ENCODE data around the gene TNRC6C. TPM values are rescaled to one million over a fixed set of nuclear protein-coding genes. Genes with fewer than 3 reads are reported as not detected.
A peak's percentile ranks its signal among the peaks of the same experiment; 100 is the strongest.

Gene TNRC6C
- total and polyA plus RNA-seq, 2 donors = 11.8 to 12.0 TPM

DNA sequence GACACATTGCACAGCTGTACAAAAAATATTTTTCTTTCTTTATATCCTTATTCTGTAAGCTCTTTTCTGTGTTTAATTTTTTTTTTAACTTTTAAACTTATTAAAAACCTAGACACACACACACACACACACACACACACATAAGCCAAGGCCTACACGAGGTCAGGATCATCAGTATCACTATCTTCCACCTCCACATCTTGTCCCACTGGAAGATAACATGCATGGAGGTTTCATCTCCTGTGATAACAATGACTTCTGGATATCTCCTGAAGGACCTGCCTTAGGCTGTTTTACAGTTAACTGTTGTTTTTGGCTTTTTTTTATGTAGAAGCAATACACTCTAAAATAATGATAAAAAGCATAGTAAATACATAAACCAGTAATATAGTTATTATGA is 71.2 kb downstream of the TNRC6C start:
- Histone ChIP-seq H3K27ac (ENCODE audit: low read depth in 1 of 2, low read length in 1 of 2) (no peak overlapping the region), H3K27me3 (ENCODE audit: control insufficient read depth in 2 of 2, insufficient read depth in 1 of 2, low read length in 1 of 2) (no peaks in the 10 kb centered on the region), H3K36me3 (ENCODE audit: control insufficient read depth in 2 of 2, insufficient read depth in 2 of 2, low read length in 1 of 2) (peaks cover 31 to 83% of the 10 kb centered on the region in 2 donors), H3K4me1 (ENCODE audit: control insufficient read depth in 2 of 2, insufficient read depth in 2 of 2, low read length in 2 of 2) (peaks cover 0 to 3% of the 10 kb centered on the region in 2 donors), H3K4me3 (ENCODE audit: low read length in 2 of 2) (no peak overlapping the region), H3K9me3 (ENCODE audit: control insufficient read depth in 2 of 2, insufficient read depth in 1 of 2, low read length in 1 of 2) (no peaks in the 10 kb centered on the region)
- no peak for DNase-seq (ENCODE audit: low read depth in 6 of 9, low spot score in 9 of 9)
- WGBS = 95% methylated on average over 1 of the region's 1 CpG

DNA sequence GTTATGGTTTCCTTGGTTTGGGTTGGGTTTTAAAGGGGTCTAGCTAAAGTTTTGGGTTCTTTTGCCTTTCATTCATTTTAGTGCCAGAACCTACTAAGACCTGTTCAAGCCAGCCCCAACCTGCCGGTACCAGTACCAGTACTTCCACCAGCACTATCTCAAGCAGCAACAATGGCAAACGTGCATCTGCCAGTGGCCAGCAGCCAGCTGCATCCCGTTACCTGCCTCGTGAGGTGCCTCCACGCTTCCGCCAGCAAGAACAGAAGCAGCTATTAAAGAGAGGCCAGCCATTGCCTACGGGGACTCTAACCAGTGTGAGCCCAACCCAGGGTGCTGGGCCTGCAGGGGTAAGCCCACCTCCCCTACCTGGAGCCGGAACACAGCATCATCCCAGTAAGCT is 72.9 kb downstream of the TNRC6C start:
- H3K9me3 ChIP-seq (ENCODE audit: control insufficient read depth in 2 of 2, insufficient read depth in 1 of 2, low read length in 1 of 2) = no peaks in the 10 kb centered on the region
- no peak overlapping the region for H3K4me3 ChIP-seq (ENCODE audit: low read length in 2 of 2)
- H3K36me3 ChIP-seq (ENCODE audit: control insufficient read depth in 2 of 2, insufficient read depth in 2 of 2, low read length in 1 of 2) = peaks cover 38 to 89% of the 10 kb centered on the region in 2 donors

DNA sequence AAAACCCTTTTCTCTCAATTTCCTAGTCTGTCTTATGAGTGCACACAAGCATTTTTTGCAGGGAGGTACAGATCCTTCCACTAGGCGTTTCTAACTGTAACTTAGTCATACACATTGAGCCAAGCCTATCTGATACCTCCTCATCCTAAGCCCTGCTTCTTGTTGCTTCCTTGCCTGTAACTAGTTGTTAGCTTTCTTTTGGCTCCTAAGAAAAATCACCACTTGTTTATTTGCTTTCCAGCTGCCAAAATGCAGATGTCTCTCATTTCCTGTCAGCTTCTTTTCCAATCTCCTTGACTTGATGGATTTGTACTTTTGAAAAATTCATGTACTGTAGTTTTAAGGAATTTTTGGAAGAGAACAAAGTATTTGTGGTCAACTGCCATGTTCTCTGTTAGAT is 73.7 kb downstream of the TNRC6C start:
- Histone ChIP-seq H3K27ac (ENCODE audit: low read depth in 1 of 2, low read length in 1 of 2) (no peak overlapping the region), H3K4me1 (ENCODE audit: control insufficient read depth in 2 of 2, insufficient read depth in 2 of 2, low read length in 2 of 2) (peaks cover 0 to 3% of the 10 kb centered on the region in 2 donors), H3K9me3 (ENCODE audit: control insufficient read depth in 2 of 2, insufficient read depth in 1 of 2, low read length in 1 of 2) (no peaks in the 10 kb centered on the region), H3K27me3 (ENCODE audit: control insufficient read depth in 2 of 2, insufficient read depth in 1 of 2, low read length in 1 of 2) (no peaks in the 10 kb centered on the region), H3K4me3 (ENCODE audit: low read length in 2 of 2) (no peak overlapping the region), H3K36me3 (ENCODE audit: control insufficient read depth in 2 of 2, insufficient read depth in 2 of 2, low read length in 1 of 2) (peaks cover 41 to 88% of the 10 kb centered on the region in 2 donors)
- no peak for DNase-seq (ENCODE audit: low read depth in 6 of 9, low spot score in 9 of 9)
- 94% methylated on average over 1 of the region's 1 CpG for WGBS

More for the DNA sequence above, 72.9 kb downstream of the TNRC6C start:
- no peak overlapping the region for H3K27ac ChIP-seq (ENCODE audit: low read depth in 1 of 2, low read length in 1 of 2)
- DNase-seq (ENCODE audit: low read depth in 6 of 9, low spot score in 9 of 9) = no peak
- WGBS = 95% methylated on average over 8 of the region's 8 CpGs
- H3K27me3 ChIP-seq (ENCODE audit: control insufficient read depth in 2 of 2, insufficient read depth in 1 of 2, low read length in 1 of 2) = no peaks in the 10 kb centered on the region
- peaks cover 0 to 3% of the 10 kb centered on the region in 2 donors for H3K4me1 ChIP-seq (ENCODE audit: control insufficient read depth in 2 of 2, insufficient read depth in 2 of 2, low read length in 2 of 2)

DNA sequence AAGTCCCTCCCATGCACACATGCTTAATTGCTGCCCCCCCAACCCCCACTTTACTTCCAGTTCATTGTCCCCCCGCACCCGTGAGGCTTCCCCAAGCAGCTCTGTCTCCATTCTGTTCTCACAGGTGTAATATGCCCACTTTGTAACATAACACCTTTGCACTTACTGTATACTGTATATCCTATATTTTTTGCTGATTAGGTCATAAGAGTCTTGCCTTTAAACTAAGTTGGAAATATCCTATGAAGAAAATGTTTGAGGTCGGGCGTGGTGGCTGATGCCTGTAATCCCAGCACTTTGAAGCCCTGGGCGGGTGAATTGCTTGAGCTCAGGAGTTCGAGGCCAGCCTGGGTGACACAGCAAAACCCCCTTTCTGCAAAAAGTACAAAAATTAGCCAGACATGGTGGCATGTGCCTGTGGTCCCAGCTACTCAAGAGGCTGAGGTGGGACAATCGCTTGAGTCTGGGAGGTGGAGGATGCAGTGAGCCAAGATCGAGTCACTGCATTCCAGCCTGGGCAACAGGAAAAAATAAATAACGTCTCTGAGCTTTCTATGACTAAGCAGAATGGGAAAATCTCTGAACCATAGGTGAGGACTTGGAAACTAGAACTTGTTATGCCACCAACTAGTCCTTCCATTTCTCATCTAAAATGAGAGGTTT is 76.1 kb downstream of the TNRC6C start:
- Histone ChIP-seq H3K27ac (ENCODE audit: low read depth in 1 of 2, low read length in 1 of 2) (no peak overlapping the region), H3K36me3 (ENCODE audit: control insufficient read depth in 2 of 2, insufficient read depth in 2 of 2, low read length in 1 of 2) (peaks cover 40 to 88% of the 10 kb centered on the region in 2 donors), H3K4me1 (ENCODE audit: control insufficient read depth in 2 of 2, insufficient read depth in 2 of 2, low read length in 2 of 2) (peaks cover 0 to 2% of the 10 kb centered on the region in 2 donors), H3K9me3 (ENCODE audit: control insufficient read depth in 2 of 2, insufficient read depth in 1 of 2, low read length in 1 of 2) (no peaks in the 10 kb centered on the region), H3K4me3 (ENCODE audit: low read length in 2 of 2) (no peak overlapping the region), H3K27me3 (ENCODE audit: control insufficient read depth in 2 of 2, insufficient read depth in 1 of 2, low read length in 1 of 2) (no peaks in the 10 kb centered on the region)
- DNase-seq (ENCODE audit: low read depth in 6 of 9, low spot score in 9 of 9) = no peak
- 97% methylated on average over 9 of the region's 9 CpGs for WGBS

DNA sequence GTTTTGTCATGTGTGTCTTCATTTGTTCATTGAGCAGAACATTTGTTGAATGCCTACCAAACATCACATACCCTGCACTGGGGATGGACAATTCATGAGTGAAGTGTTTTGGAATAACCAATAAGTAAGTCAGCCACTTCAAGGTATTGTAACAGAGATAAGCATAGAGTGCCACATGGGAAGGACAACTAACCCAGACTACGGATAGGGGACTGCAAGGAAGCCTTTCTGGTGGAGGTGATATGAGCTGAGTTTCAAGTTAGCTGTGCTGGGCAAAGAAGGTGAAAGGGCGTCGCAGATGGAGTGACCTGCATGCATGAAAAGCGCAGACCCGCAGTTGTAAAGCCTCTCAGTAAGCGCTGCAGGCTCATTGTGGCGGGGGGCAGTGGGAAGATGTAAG is 78.8 kb downstream of the TNRC6C start:
- no peak overlapping the region for H3K27ac ChIP-seq (ENCODE audit: low read depth in 1 of 2, low read length in 1 of 2)
- H3K27me3 ChIP-seq (ENCODE audit: control insufficient read depth in 2 of 2, insufficient read depth in 1 of 2, low read length in 1 of 2) = no peaks in the 10 kb centered on the region
- no peak overlapping the region for H3K4me3 ChIP-seq (ENCODE audit: low read length in 2 of 2)
- no peak for DNase-seq (ENCODE audit: low read depth in 6 of 9, low spot score in 9 of 9)
- 99% methylated on average over 7 of the region's 7 CpGs for WGBS
- H3K36me3 ChIP-seq (ENCODE audit: control insufficient read depth in 2 of 2, insufficient read depth in 2 of 2, low read length in 1 of 2) = peaks cover 35 to 89% of the 10 kb centered on the region in 2 donors
- H3K4me1 ChIP-seq (ENCODE audit: control insufficient read depth in 2 of 2, insufficient read depth in 2 of 2, low read length in 2 of 2) = peaks cover 0 to 4% of the 10 kb centered on the region in 2 donors
- H3K9me3 ChIP-seq (ENCODE audit: control insufficient read depth in 2 of 2, insufficient read depth in 1 of 2, low read length in 1 of 2) = no peaks in the 10 kb centered on the region

DNA sequence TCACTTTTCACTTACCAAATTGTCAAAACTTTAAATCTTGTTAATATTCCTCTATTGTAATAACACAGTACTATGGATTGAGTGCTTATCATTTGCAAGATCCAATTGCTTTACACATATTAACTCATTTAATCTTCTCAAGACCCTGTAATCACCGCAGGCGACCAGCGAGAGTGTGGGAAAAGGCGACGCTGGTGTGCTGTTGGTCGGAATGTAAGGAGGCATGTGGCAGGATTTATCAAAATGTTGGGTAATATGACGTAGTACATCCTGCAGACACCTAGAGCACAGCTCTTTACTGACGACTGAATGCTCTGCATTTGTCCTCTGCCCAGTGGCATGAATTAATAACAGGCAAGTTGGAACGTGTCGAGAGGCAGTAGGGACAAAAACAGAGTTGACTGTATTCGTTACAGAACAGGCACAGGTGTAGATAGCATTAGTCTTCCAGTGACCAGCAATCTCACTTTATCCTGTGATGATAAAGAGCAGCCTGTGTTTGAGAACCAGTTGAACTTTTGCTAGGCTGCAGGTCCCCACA is 80.3 kb downstream of the TNRC6C start:
- Histone ChIP-seq H3K36me3 (ENCODE audit: control insufficient read depth in 2 of 2, insufficient read depth in 2 of 2, low read length in 1 of 2) (peaks cover 38 to 88% of the 10 kb centered on the region in 2 donors), H3K4me3 (ENCODE audit: low read length in 2 of 2) (no peak overlapping the region), H3K27ac (ENCODE audit: low read depth in 1 of 2, low read length in 1 of 2) (no peak overlapping the region), H3K27me3 (ENCODE audit: control insufficient read depth in 2 of 2, insufficient read depth in 1 of 2, low read length in 1 of 2) (no peaks in the 10 kb centered on the region), H3K4me1 (ENCODE audit: control insufficient read depth in 2 of 2, insufficient read depth in 2 of 2, low read length in 2 of 2) (peaks cover 0 to 4% of the 10 kb centered on the region in 2 donors), H3K9me3 (ENCODE audit: control insufficient read depth in 2 of 2, insufficient read depth in 1 of 2, low read length in 1 of 2) (no peaks in the 10 kb centered on the region)
- 97% methylated on average over 11 of the region's 11 CpGs for WGBS
- no peak for DNase-seq (ENCODE audit: low read depth in 6 of 9, low spot score in 9 of 9)

DNA sequence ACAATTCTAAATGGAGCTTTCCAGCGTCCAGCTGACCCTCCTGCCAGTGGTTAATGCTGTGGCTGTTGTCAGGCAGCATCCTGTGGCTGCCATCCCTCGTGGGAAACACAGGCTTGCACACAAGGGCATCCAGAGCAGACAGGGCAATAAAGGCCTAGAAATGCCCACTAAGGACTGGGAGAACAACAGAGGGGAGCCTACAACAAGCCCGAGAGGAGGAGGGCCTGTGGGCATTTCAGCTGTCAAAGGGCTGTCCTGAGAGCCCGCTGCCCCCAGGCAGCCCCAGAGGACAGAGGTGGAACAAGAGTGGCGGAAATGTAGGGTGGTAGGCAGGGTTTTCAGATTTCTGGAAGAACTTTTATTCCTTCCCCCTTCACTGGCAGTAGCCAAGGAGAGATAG is 81.1 kb downstream of the TNRC6C start:
- Histone ChIP-seq H3K9me3 (ENCODE audit: control insufficient read depth in 2 of 2, insufficient read depth in 1 of 2, low read length in 1 of 2) (no peaks in the 10 kb centered on the region), H3K27me3 (ENCODE audit: control insufficient read depth in 2 of 2, insufficient read depth in 1 of 2, low read length in 1 of 2) (no peaks in the 10 kb centered on the region), H3K36me3 (ENCODE audit: control insufficient read depth in 2 of 2, insufficient read depth in 2 of 2, low read length in 1 of 2) (peaks cover 37 to 89% of the 10 kb centered on the region in 2 donors), H3K4me3 (ENCODE audit: low read length in 2 of 2) (no peak overlapping the region), H3K27ac (ENCODE audit: low read depth in 1 of 2, low read length in 1 of 2) (no peak overlapping the region), H3K4me1 (ENCODE audit: control insufficient read depth in 2 of 2, insufficient read depth in 2 of 2, low read length in 2 of 2) (peaks cover 0 to 4% of the 10 kb centered on the region in 2 donors)
- no peak for DNase-seq (ENCODE audit: low read depth in 6 of 9, low spot score in 9 of 9)
- WGBS = 96% methylated on average over 5 of the region's 5 CpGs

DNA sequence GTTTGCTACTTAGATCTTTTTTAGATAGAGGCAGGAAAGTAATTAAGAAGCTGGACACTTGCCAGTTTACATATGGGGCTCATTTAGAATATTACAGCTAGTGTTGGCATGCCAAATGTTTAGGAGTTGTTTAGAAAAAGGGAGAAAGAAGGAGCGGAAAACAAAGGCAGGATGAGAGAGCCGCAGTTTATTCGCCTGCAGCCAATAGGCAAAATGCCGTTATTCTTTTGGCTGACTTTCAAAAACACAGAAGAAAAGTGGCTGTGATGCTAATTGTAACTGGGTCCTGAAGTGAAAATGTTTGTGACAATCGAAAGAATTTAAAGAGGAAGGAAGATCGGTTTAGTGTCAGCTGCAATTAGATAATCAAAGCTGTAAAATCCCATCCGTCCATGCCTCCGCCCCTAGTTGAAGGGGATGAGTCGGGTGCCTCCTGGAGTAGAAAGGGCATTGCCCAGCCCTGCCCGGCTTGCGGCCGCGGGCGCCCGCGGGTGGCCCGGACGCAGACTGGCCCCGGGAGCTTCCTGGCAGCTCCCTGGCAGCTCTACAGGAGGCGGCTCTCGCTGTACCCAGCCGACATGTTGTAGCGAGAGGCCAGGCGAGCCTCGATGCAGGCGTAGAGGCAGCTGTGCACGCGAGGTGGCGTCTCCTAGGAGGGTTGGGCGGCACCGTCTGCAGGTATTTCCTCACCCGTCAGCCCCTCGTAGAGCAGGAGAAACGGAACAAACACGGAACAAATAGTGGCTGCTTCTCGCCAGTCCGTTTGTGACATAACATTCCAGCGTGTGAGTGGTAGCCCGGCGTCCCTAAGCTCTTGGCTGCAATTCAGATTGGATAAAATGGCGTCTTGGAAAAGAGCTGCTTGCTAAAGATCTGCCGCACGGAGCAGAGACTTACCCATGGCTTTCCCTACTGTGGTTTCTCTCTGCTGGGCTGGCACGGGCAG is 82.2 kb downstream of the TNRC6C start:
- peak in 2 of 9 donors; percentile 13 to 31 for DNase-seq (ENCODE audit: low read depth in 6 of 9, low spot score in 9 of 9)
- H3K27me3 ChIP-seq (ENCODE audit: control insufficient read depth in 2 of 2, insufficient read depth in 1 of 2, low read length in 1 of 2) = no peaks in the 10 kb centered on the region
- H3K27ac ChIP-seq (ENCODE audit: low read depth in 1 of 2, low read length in 1 of 2) = peak overlapping the region; percentile 36 to 75
- no peaks in the 10 kb centered on the region for H3K9me3 ChIP-seq (ENCODE audit: control insufficient read depth in 2 of 2, insufficient read depth in 1 of 2, low read length in 1 of 2)
- H3K4me3 ChIP-seq (ENCODE audit: low read length in 2 of 2) = peak overlapping the region; percentile 11 to 31
- peaks cover 31 to 89% of the 10 kb centered on the region in 2 donors for H3K36me3 ChIP-seq (ENCODE audit: control insufficient read depth in 2 of 2, insufficient read depth in 2 of 2, low read length in 1 of 2)
- peaks cover 0 to 4% of the 10 kb centered on the region in 2 donors for H3K4me1 ChIP-seq (ENCODE audit: control insufficient read depth in 2 of 2, insufficient read depth in 2 of 2, low read length in 2 of 2)
- 58% methylated on average over 44 of the region's 44 CpGs for WGBS

Measured in thymus (tissue), 11 donors.